DND-41 (cell line): ENCODE measurements around the gene COLEC12.

Source experiments
- EZH2 ChIP-seq: IDR thresholded peaks from 3 replicates; pipeline ENCODE4 v1.6.1; 2012; ENCODE audit warnings: borderline replicate concordance, low read depth, mild to moderate bottlenecking, moderate library complexity, low read length, inconsistent platforms; ENCODE audit not compliant: severe bottlenecking
- TF ChIP-seq, protein P1 (sequence below): IDR thresholded peaks from 2 replicates; pipeline ENCODE4 v1.5.1; 2012; ENCODE audit warnings: borderline replicate concordance, low read length, moderate library complexity, mild to moderate bottlenecking; ENCODE audit not compliant: poor library complexity, severe bottlenecking; ENCODE audit errors: extremely low read depth

DNA sequence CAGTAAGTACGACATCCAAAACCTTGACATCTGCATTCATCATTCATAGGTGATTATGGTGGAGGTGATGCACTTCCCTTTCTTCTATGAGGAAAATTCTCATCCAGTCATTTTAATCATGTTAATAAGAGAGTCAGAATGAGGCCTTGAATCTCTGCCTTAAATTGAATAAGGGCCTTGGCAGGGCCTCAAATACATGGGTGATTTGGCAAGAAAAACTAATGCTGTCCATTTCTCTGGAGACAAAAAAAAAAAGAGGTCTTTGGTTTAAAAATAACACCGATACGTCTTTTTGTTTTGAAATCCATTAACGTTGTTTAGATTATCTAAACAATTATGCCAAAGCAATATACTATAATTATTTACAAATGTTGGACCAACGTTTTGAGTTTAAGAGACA is 8.1 kb downstream of the COLEC12 start:
- TF ChIP-seq, protein P1, sequence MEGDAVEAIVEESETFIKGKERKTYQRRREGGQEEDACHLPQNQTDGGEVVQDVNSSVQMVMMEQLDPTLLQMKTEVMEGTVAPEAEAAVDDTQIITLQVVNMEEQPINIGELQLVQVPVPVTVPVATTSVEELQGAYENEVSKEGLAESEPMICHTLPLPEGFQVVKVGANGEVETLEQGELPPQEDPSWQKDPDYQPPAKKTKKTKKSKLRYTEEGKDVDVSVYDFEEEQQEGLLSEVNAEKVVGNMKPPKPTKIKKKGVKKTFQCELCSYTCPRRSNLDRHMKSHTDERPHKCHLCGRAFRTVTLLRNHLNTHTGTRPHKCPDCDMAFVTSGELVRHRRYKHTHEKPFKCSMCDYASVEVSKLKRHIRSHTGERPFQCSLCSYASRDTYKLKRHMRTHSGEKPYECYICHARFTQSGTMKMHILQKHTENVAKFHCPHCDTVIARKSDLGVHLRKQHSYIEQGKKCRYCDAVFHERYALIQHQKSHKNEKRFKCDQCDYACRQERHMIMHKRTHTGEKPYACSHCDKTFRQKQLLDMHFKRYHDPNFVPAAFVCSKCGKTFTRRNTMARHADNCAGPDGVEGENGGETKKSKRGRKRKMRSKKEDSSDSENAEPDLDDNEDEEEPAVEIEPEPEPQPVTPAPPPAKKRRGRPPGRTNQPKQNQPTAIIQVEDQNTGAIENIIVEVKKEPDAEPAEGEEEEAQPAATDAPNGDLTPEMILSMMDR = no peak
- TF ChIP-seq EZH2 = no peak
